ENCODE data around the gene MEGF11. TPM values are rescaled to one million over a fixed set of nuclear protein-coding genes. Genes with fewer than 3 reads are reported as not detected.

Gene MEGF11
- polyA plus RNA-seq, 3 donors: not detected

- Histone ChIP-seq H2AFZ (ENCODE audit: insufficient read depth, low read depth, low read length, poor library complexity, severe bottlenecking) (no peak overlapping the region), H3K79me2 (ENCODE audit: insufficient read depth, low read length) (no peaks in the 10 kb centered on the region), H3K9me3 (replicated peaks in 1 of 2; ENCODE audit: control insufficient read depth in 1 of 2, insufficient read depth in 1 of 2, low read length in 2 of 2) (no peaks in the 10 kb centered on the region), H3K9ac (ENCODE audit: insufficient read depth, low read length, poor library complexity, severe bottlenecking) (no peak overlapping the region), H3K4me1 (ENCODE audit: control insufficient read depth in 1 of 2, insufficient read depth in 2 of 2, low read length in 2 of 2) (no peaks in the 10 kb centered on the region), H3K4me2 (replicated peaks; ENCODE audit: extremely low read depth, low read length, poor library complexity, severe bottlenecking) (no peak overlapping the region), H4K20me1 (ENCODE audit: insufficient read depth, low read length) (no peaks in the 10 kb centered on the region), H3K27ac (ENCODE audit: low read depth in 1 of 2, low read length in 2 of 2) (no peak overlapping the region), H3K36me3 (replicated peaks in 1 of 2; ENCODE audit: control insufficient read depth in 1 of 2, insufficient read depth in 2 of 2, low read length in 2 of 2) (no peaks in the 10 kb centered on the region), H3K4me3 (replicated peaks in 1 of 3; ENCODE audit: low read depth in 2 of 3, low read length in 3 of 3) (no peak overlapping the region), H3K27me3 (ENCODE audit: control insufficient read depth in 2 of 2, insufficient read depth in 2 of 2, low read length in 2 of 2) (no peaks in the 10 kb centered on the region)
- no peaks in the 10 kb centered on the region for H3K4me1 Mint-ChIP-seq
- peaks cover 0 to 1% (median 0%) of the 10 kb centered on the region in 7 donors for H3K9me3 Mint-ChIP-seq
- H3K36me3 Mint-ChIP-seq: no peaks in the 10 kb centered on the region
- H3K4me3 Mint-ChIP-seq: no peak overlapping the region
- no peak for TF ChIP-seq CTCF (IDR thresholded peaks at IDR 0.05)
- DNase-seq: no peak
- WGBS (ENCODE audit: insufficient coverage): 76% methylated on average over 5 of the region's 7 CpGs
- no peak overlapping the region for H3K27ac Mint-ChIP-seq
- peaks cover 6 to 14% (median 7%) of the 10 kb centered on the region in 3 donors for H3K27me3 Mint-ChIP-seq (ENCODE audit: low read depth in 3 of 3)
- intact Hi-C loops (cut with micrococcal nuclease): no loop called here
These were observed 236.6 kb downstream of the MEGF11 start for GRCh38 chr15:66017000-66017399.

- no peaks in the 10 kb centered on the region for H3K9me3 ChIP-seq (replicated peaks in 1 of 2; ENCODE audit: control insufficient read depth in 1 of 2, insufficient read depth in 1 of 2, low read length in 2 of 2)
- no peak for DNase-seq
- H3K4me1 ChIP-seq (ENCODE audit: control insufficient read depth in 1 of 2, insufficient read depth in 2 of 2, low read length in 2 of 2): no peaks in the 10 kb centered on the region
- peaks cover 6 to 14% (median 7%) of the 10 kb centered on the region in 3 donors for H3K27me3 Mint-ChIP-seq (ENCODE audit: low read depth in 3 of 3)
- no peaks in the 10 kb centered on the region for H3K79me2 ChIP-seq (ENCODE audit: insufficient read depth, low read length)
- H4K20me1 ChIP-seq (ENCODE audit: insufficient read depth, low read length): no peaks in the 10 kb centered on the region
- no peak overlapping the region for H3K4me3 Mint-ChIP-seq
- no peak overlapping the region for H3K27ac Mint-ChIP-seq
- H3K9ac ChIP-seq (ENCODE audit: insufficient read depth, low read length, poor library complexity, severe bottlenecking): no peak overlapping the region
- TF ChIP-seq CTCF (IDR thresholded peaks at IDR 0.05): no peak
- H3K4me1 Mint-ChIP-seq: no peaks in the 10 kb centered on the region
- H3K4me3 ChIP-seq (replicated peaks in 1 of 3; ENCODE audit: low read depth in 2 of 3, low read length in 3 of 3): no peak overlapping the region
- no peak overlapping the region for H3K27ac ChIP-seq (ENCODE audit: low read depth in 1 of 2, low read length in 2 of 2)
- peaks cover 0 to 1% (median 0%) of the 10 kb centered on the region in 7 donors for H3K9me3 Mint-ChIP-seq
- no peaks in the 10 kb centered on the region for H3K36me3 Mint-ChIP-seq
- no CpG with 5 or more reads among the region's 5 CpGs for WGBS (ENCODE audit: insufficient coverage)
- intact Hi-C loops (cut with micrococcal nuclease): no loop called here
- H3K4me2 ChIP-seq (replicated peaks; ENCODE audit: extremely low read depth, low read length, poor library complexity, severe bottlenecking): no peak overlapping the region
- no peaks in the 10 kb centered on the region for H3K27me3 ChIP-seq (ENCODE audit: control insufficient read depth in 2 of 2, insufficient read depth in 2 of 2, low read length in 2 of 2)
- H2AFZ ChIP-seq (ENCODE audit: insufficient read depth, low read depth, low read length, poor library complexity, severe bottlenecking): no peak overlapping the region
- no peaks in the 10 kb centered on the region for H3K36me3 ChIP-seq (replicated peaks in 1 of 2; ENCODE audit: control insufficient read depth in 1 of 2, insufficient read depth in 2 of 2, low read length in 2 of 2)
These were observed 237.4 kb downstream of the MEGF11 start for GRCh38 chr15:66016199-66016598.
